OCI-LY1 (cell line): Measurements from ENCODE around the gene CDV3.

Source experiments
- CTCF ChIP-seq: fragments of 200-600 bp; sonication (generic), shearing (Covaris generic); IDR thresholded peaks from 2 replicates; pipeline ENCODE4 v1.5.1; 2017; ENCODE audit warnings: mild to moderate bottlenecking, antibody characterized with exemption, low read length, moderate library complexity, mixed read lengths
- EZH2 ChIP-seq: fragments of 200-600 bp; sonication (generic), shearing (Covaris generic); IDR thresholded peaks from 2 replicates; pipeline ENCODE4 v1.8.0; 2017; ENCODE audit warnings: borderline replicate concordance, mixed run types, mild to moderate bottlenecking, antibody characterized with exemption, low read length, moderate library complexity, mixed read lengths

- TF ChIP-seq CTCF (no peak), EZH2 (no peak)
Observed at GRCh38 chr3:133600572-133601081, 27.1 kb downstream of the CDV3 start.
